Measurements from ENCODE around the gene DLG2. TPM values are rescaled to one million over a fixed set of nuclear protein-coding genes. Genes with fewer than 3 reads are reported as not detected.
"Not testable (repeated sequence)": the region's sequence is repeated elsewhere in the genome, so short reads cannot be mapped to it uniquely, and the experiment has no call there.

Gene DLG2
- polyA plus RNA-seq, 1 experiment = 0.68 TPM

DNA sequence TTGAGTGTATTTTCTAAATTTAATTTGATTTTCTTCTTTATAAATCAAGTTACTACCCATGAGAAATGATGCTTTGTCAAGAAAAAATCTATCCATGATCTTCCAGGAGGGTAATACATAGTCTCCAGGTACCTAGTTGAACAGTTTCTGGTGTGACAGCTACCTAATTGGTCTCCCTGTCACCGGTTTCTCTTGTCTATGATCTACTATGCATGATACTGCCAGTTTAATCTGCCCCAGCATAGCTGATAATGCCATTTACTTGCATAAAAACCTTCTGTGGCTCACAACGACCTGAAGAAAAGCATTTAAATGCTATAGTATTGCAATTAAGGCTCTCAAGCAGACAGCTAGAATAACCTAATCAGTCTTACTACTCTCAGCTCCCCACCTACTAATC lies 349.5 kb downstream of the DLG2 start:
- TF ChIP-seq, protein P1, sequence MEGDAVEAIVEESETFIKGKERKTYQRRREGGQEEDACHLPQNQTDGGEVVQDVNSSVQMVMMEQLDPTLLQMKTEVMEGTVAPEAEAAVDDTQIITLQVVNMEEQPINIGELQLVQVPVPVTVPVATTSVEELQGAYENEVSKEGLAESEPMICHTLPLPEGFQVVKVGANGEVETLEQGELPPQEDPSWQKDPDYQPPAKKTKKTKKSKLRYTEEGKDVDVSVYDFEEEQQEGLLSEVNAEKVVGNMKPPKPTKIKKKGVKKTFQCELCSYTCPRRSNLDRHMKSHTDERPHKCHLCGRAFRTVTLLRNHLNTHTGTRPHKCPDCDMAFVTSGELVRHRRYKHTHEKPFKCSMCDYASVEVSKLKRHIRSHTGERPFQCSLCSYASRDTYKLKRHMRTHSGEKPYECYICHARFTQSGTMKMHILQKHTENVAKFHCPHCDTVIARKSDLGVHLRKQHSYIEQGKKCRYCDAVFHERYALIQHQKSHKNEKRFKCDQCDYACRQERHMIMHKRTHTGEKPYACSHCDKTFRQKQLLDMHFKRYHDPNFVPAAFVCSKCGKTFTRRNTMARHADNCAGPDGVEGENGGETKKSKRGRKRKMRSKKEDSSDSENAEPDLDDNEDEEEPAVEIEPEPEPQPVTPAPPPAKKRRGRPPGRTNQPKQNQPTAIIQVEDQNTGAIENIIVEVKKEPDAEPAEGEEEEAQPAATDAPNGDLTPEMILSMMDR (IDR thresholded peaks at IDR 0.05; ENCODE audit: low read depth, low read length) = no peak
- Histone ChIP-seq H3K27ac (ENCODE audit: low read depth, low read length) (no peak overlapping the region), H3K4me3 (ENCODE audit: low read depth, low read length) (no peak overlapping the region), H3K27me3 (ENCODE audit: control insufficient read depth, insufficient read depth, low read length) (no peaks in the 10 kb centered on the region), H3K9me3 (ENCODE audit: control insufficient read depth, insufficient read depth, low read length) (no peaks in the 10 kb centered on the region)
- no peak for DNase-seq (ENCODE audit: low read depth, low spot score)
- ChIA-PET CTCF (no interaction called here), POLR2A (no interaction called here)

DNA sequence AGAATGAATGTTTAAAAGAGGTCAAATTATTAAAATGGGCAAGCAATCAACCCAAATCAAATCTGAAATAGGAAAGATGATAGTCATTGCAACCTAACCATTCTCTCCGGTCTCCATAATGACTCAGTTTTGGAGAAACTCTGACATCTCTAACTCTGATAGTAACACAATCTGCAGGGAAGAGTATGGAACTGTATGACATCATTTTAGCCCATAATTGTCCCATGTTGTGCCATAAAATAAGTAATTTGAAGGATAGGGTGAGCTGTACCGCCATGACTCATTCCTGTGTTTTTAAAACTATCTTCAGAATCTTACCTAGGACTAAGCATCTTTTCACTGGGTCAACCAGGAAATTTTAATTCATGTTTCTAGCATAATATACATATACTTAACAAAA lies 350.8 kb downstream of the DLG2 start:
- no peak for DNase-seq (ENCODE audit: low read depth, low spot score)
- H3K9me3 ChIP-seq (ENCODE audit: control insufficient read depth, insufficient read depth, low read length) = no peaks in the 10 kb centered on the region

DNA sequence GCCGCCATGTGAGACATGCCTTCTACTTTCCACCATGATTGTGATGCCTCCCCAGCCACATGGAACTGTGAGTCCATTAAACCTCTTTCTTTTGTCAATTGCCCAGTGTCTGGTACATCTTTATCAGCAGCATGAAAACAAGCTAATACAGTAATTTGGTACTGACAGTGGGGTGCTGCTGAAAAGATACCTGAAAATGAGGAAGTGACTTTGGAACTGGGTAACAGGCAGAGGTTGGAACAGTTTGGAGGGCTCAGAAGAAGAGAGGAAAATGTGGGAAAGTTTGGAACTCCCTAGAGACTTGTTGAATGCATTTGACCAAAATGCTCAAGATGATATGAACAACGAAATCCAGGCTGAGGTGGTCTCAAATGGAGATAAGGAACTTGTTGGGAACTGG lies 356.8 kb downstream of the DLG2 start:
- POLR2A ChIA-PET; H3K4me3 ChIP-seq (ENCODE audit: low read depth, low read length); H3K27me3 ChIP-seq (ENCODE audit: control insufficient read depth, insufficient read depth, low read length); CTCF ChIA-PET; H3K27ac ChIP-seq (ENCODE audit: low read depth, low read length); H3K9me3 ChIP-seq (ENCODE audit: control insufficient read depth, insufficient read depth, low read length); DNase-seq (ENCODE audit: low read depth, low spot score): not testable (repeated sequence)

More for the DNA sequence above, 350.8 kb downstream of the DLG2 start:
- POLR2A ChIA-PET = no interaction called here
- Histone ChIP-seq H3K27ac (ENCODE audit: low read depth, low read length) (no peak overlapping the region), H3K4me3 (ENCODE audit: low read depth, low read length) (no peak overlapping the region), H3K27me3 (ENCODE audit: control insufficient read depth, insufficient read depth, low read length) (no peaks in the 10 kb centered on the region)
- TF ChIP-seq, protein P1 (IDR thresholded peaks at IDR 0.05; ENCODE audit: low read depth, low read length) = no peak
- CTCF ChIA-PET = no interaction called here

DNA sequence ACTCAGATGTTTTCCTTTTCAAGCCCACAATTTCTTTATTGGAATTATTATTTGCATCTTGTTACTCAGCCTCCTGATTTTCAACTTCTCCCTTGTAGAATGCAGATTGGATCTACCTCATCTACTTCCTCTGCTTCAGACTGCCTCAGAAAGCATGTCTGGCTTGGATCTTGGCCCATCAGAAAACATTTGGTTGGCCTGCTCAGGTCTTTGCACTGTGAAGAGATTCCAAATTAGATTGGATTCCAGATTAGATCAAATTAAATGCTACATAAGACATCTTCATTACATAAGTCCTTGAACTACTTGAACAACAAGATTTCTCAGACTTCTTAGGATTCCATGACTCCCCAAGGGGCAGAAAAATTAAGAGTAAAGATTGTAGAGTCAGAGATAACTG lies 358.0 kb downstream of the DLG2 start:
- POLR2A ChIA-PET = no interaction called here
- Histone ChIP-seq H3K4me3 (ENCODE audit: low read depth, low read length) (no peak overlapping the region), H3K27me3 (ENCODE audit: control insufficient read depth, insufficient read depth, low read length) (no peaks in the 10 kb centered on the region), H3K27ac (ENCODE audit: low read depth, low read length) (no peak overlapping the region), H3K9me3 (ENCODE audit: control insufficient read depth, insufficient read depth, low read length) (no peaks in the 10 kb centered on the region)
- CTCF ChIA-PET = no interaction called here
- DNase-seq (ENCODE audit: low read depth, low spot score) = no peak
- TF ChIP-seq, protein P1 (IDR thresholded peaks at IDR 0.05; ENCODE audit: low read depth, low read length) = no peak

DNA sequence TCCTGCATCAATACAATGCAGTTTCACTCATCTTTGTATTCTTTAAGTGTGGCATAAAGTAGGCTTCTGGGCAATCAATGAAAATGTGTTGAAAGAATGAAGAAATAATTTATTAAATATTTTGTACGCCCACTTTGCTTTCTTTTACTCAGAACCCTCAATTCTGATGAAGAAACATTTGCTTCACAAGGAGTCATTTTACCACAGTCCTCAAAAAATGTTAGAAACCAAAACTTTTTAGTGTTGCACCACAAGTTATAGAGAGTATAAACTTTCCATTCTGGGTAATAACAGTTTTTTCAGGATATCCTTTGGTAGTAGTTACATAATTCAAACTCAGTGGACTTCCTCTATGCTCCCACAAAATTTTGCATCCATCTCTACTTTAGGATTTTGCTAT lies 360.5 kb downstream of the DLG2 start:
- H3K4me3 ChIP-seq (ENCODE audit: low read depth, low read length) = no peak overlapping the region
- no peak overlapping the region for H3K27ac ChIP-seq (ENCODE audit: low read depth, low read length)
- POLR2A ChIA-PET = no interaction called here
- H3K9me3 ChIP-seq (ENCODE audit: control insufficient read depth, insufficient read depth, low read length) = no peaks in the 10 kb centered on the region
- TF ChIP-seq, protein P1 (IDR thresholded peaks at IDR 0.05; ENCODE audit: low read depth, low read length) = no peak
- no peaks in the 10 kb centered on the region for H3K27me3 ChIP-seq (ENCODE audit: control insufficient read depth, insufficient read depth, low read length)
- no peak for DNase-seq (ENCODE audit: low read depth, low spot score)
- CTCF ChIA-PET = no interaction called here

DNA sequence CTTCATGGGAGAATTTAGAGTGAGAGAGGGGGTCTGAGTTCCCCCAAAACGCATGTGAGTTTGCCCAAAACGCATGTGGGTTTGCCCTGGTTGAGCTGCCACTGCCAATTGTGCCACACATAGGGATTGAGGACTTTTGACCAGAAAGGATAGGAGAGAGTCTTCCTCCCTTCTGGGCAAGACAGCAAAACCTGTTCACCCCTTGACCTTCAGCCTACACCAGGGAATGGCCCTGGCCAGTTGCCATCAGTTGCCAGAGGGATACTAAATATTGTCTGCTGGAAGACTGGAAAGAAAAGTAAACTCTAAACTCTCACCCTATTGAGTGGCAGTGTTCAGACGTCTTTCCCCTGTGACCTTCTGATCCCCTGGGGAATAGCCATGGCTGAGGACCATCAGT lies 363.8 kb downstream of the DLG2 start:
- no peak for DNase-seq (ENCODE audit: low read depth, low spot score)
- ChIA-PET CTCF (no interaction called here), POLR2A (no interaction called here)
- no peaks in the 10 kb centered on the region for H3K9me3 ChIP-seq (ENCODE audit: control insufficient read depth, insufficient read depth, low read length)
- TF ChIP-seq, protein P1 (IDR thresholded peaks at IDR 0.05; ENCODE audit: low read depth, low read length) = no peak
- H3K27ac ChIP-seq (ENCODE audit: low read depth, low read length) = no peak overlapping the region
- H3K27me3 ChIP-seq (ENCODE audit: control insufficient read depth, insufficient read depth, low read length) = no peaks in the 10 kb centered on the region
- H3K4me3 ChIP-seq (ENCODE audit: low read depth, low read length) = no peak overlapping the region
